NCI-H1417 (cell line): ENCODE data around the gene WDR54.
A peak's percentile ranks its signal among the peaks of the same experiment; 100 is the strongest.
"Not testable (repeated sequence)": the region's sequence is repeated elsewhere in the genome, so short reads cannot be mapped to it uniquely, and the experiment has no call there.

ENCODE experiments used
- DNase-seq, 3 experiments: peaks; one replicate each; lab custom pipeline; 2025; lab: John Stamatoyannopoulos, UW

The WDR54 gene

GRCh38 chr2:74429487-74430451 is 8.2 kb downstream of the WDR54 start:
- no peak for DNase-seq

- no peak for DNase-seq
These were observed 9.0 kb downstream of the WDR54 start for GRCh38 chr2:74430502-74430901.

- DNase-seq: no peak
These were observed 14.7 kb downstream of the WDR54 start for GRCh38 chr2:74436111-74436805.

GRCh38 chr2:74436848-74437695 is 15.5 kb downstream of the WDR54 start:
- DNase-seq: no peak

GRCh38 chr2:74438248-74438647 is 16.7 kb downstream of the WDR54 start:
- DNase-seq: no peak

- DNase-seq: no peak
These were observed 17.8 kb downstream of the WDR54 start for GRCh38 chr2:74439373-74439772.

GRCh38 chr2:74439803-74440377 is 18.4 kb downstream of the WDR54 start:
- no peak for DNase-seq

GRCh38 chr2:74440378-74441169 is 19.0 kb downstream of the WDR54 start:
- peak; percentile 8 to 97 (median 96) for DNase-seq

GRCh38 chr2:74441170-74441689 is 19.7 kb downstream of the WDR54 start:
- DNase-seq: no peak

GRCh38 chr2:74441690-74442482 is 20.4 kb downstream of the WDR54 start, which contains the start of gene RTKN:
RTKN (minus strand) TSS chr2:74441937; CDS start chr2:74441816, 121 bp downstream.
- DNase-seq: peak in 2 of 3 experiments; percentile 72 to 93

- not testable (repeated sequence) for DNase-seq
These were observed 21.2 kb downstream of the WDR54 start for GRCh38 chr2:74442483-74443297.

GRCh38 chr2:74444498-74445318 is 23.2 kb downstream of the WDR54 start:
- DNase-seq: no peak

GRCh38 chr2:74447230-74447999 is 25.9 kb downstream of the WDR54 start:
- DNase-seq: no peak

- no peak for DNase-seq
These were observed 27.2 kb downstream of the WDR54 start for GRCh38 chr2:74448771-74449170.

GRCh38 chr2:74450570-74451190 is 29.1 kb downstream of the WDR54 start:
- DNase-seq: no peak

GRCh38 chr2:74454654-74455511 is 33.4 kb downstream of the WDR54 start, which contains the start of gene INO80B:
INO80B (plus strand) TSS chr2:74455087; CDS start chr2:74455117, 30 bp downstream.
- DNase-seq: peak; percentile 93 to 99 (median 97)
